GM18907 (cell line): Measurements from ENCODE around the gene SERINC2.

Experiments used
- ATAC-seq: cut with Tn5 transposase; IDR thresholded peaks from one replicate; pipeline ENCODE4 v1.9.1; 2021; ENCODE audit warnings: mild to moderate bottlenecking, moderate library complexity; ENCODE audit not compliant: unreplicated experiment

The SERINC2 gene

GRCh38 chr1:31412205-31412604 lies 808 bp upstream of the SERINC2 start:
- no peak for ATAC-seq

- ATAC-seq, result no peak
Observed at GRCh38 chr1:31413405-31414001, 490 bp downstream of the SERINC2 start.

GRCh38 chr1:31414980-31415370 lies 2.0 kb downstream of the SERINC2 start:
- no peak for ATAC-seq

- ATAC-seq, result no peak
Observed at GRCh38 chr1:31415658-31416057, 2.6 kb downstream of the SERINC2 start.

- no peak for ATAC-seq
Observed at GRCh38 chr1:31416101-31416736, 3.2 kb downstream of the SERINC2 start.

- no peak for ATAC-seq
Observed at GRCh38 chr1:31417148-31417547, 4.1 kb downstream of the SERINC2 start.

GRCh38 chr1:31418626-31419323 lies 5.8 kb downstream of the SERINC2 start:
- ATAC-seq, result no peak

- no peak for ATAC-seq
Observed at GRCh38 chr1:31420716-31421115, 7.7 kb downstream of the SERINC2 start.

GRCh38 chr1:31421371-31422040 lies 8.5 kb downstream of the SERINC2 start:
- no peak for ATAC-seq

- peak; percentile 42 for ATAC-seq
Observed at GRCh38 chr1:31422505-31423319, 9.7 kb downstream of the SERINC2 start.

GRCh38 chr1:31423418-31423947 lies 10.5 kb downstream of the SERINC2 start:
- peak; percentile 80 for ATAC-seq

GRCh38 chr1:31424568-31424967 lies 11.6 kb downstream of the SERINC2 start:
- no peak for ATAC-seq

- ATAC-seq, result no peak
Observed at GRCh38 chr1:31425301-31426081, 12.5 kb downstream of the SERINC2 start.

GRCh38 chr1:31426249-31426922 lies 13.4 kb downstream of the SERINC2 start:
- ATAC-seq, result no peak

GRCh38 chr1:31427322-31427721 lies 14.3 kb downstream of the SERINC2 start:
- ATAC-seq, result no peak

- no peak for ATAC-seq
Observed at GRCh38 chr1:31428436-31429221, 15.6 kb downstream of the SERINC2 start.

- ATAC-seq, result no peak
Observed at GRCh38 chr1:31429583-31429982, 16.6 kb downstream of the SERINC2 start.
